ENCODE results near the gene ARL13B. TPM values are rescaled to one million over a fixed set of nuclear protein-coding genes. Genes with fewer than 3 reads are reported as not detected.

The ARL13B gene
- total and polyA plus RNA-seq, 2 of the 4 experiments (the other 2 are of a cell fraction): 2.7 to 3.0 TPM

- peaks cover 7% of the 10 kb centered on the region for H3K36me3 ChIP-seq (ENCODE audit: control insufficient read depth, insufficient read depth, low read length)
- no peak overlapping the region for H2AFZ ChIP-seq (replicated peaks; ENCODE audit: low read length, poor library complexity)
- H3K4me1 ChIP-seq (ENCODE audit: control insufficient read depth, insufficient read depth, low read length): no peaks in the 10 kb centered on the region
- ChIA-PET CTCF (interaction anchor here (2.4 kb wide), 1 partner anchor 12 kb away, joined by 9 read pairs; no protein-coding TSS in a partner anchor), POLR2A (ENCODE audit: unreplicated experiment) (no interaction called here)
- no peak overlapping the region for H2BK120ac ChIP-seq (ENCODE audit: low read depth, low read length)
- no peak overlapping the region for H3K4me3 ChIP-seq (ENCODE audit: insufficient read depth, low read depth, low read length)
- no peak overlapping the region for H2BK5ac ChIP-seq (ENCODE audit: low read depth, low read length, poor library complexity, severe bottlenecking)
- no peak overlapping the region for H2BK15ac ChIP-seq (ENCODE audit: low read depth, low read length)
- H3K9me3 ChIP-seq (ENCODE audit: control insufficient read depth, insufficient read depth, low read length): no peaks in the 10 kb centered on the region
- dilution Hi-C loops (cut with HindIII; ENCODE audit: low sequenced_read_pairs, unreplicated experiment): no loop called here
- no peak overlapping the region for H3K4me2 ChIP-seq (ENCODE audit: low read depth, low read length)
- no peak overlapping the region for H2BK20ac ChIP-seq (ENCODE audit: low read depth, low read length)
- TF ChIP-seq BHLHE40 (IDR thresholded peaks at IDR 0.05; ENCODE audit: low read depth, low read length) (no peak), CHD1 (IDR thresholded peaks at IDR 0.05; ENCODE audit: low read depth, low read length) (no peak), RFX5 (IDR thresholded peaks at IDR 0.05; ENCODE audit: low read depth, low read length) (no peak), SMC3 (IDR thresholded peaks at IDR 0.05; ENCODE audit: low read depth, low read length) (no peak), NFE2L2 (IDR thresholded peaks at IDR 0.05; ENCODE audit: low read depth, low read length) (no peak), MAZ (IDR thresholded peaks at IDR 0.05; ENCODE audit: borderline replicate concordance, low read depth, low read length) (no peak), CEBPB (IDR thresholded peaks at IDR 0.05; ENCODE audit: low read depth, low read length) (no peak), FOS (IDR thresholded peaks at IDR 0.05; ENCODE audit: low read depth, low read length) (no peak), MAFK (IDR thresholded peaks at IDR 0.05; ENCODE audit: low read depth, low read length) (no peak), RAD21 (IDR thresholded peaks at IDR 0.05; ENCODE audit: low read length) (no peak), CTCF (conservative IDR thresholded peaks at IDR 0.05; ENCODE audit: low read depth, low read length) (no peak), POLR2A (IDR thresholded peaks at IDR 0.05; ENCODE audit: low read depth, low read length) (no peak), MXI1 (IDR thresholded peaks at IDR 0.05; ENCODE audit: borderline replicate concordance, low read depth, low read length) (no peak), RCOR1 (IDR thresholded peaks at IDR 0.05; ENCODE audit: insufficient replicate concordance, low read length) (no peak), ELK1 (IDR thresholded peaks at IDR 0.05; ENCODE audit: borderline replicate concordance, low read depth, low read length) (no peak), USF2 (IDR thresholded peaks at IDR 0.05; ENCODE audit: low read depth, low read length) (no peak)
- no peak overlapping the region for H3K4ac ChIP-seq (ENCODE audit: low read depth, low read length)
- no peaks in the 10 kb centered on the region for H3K9me1 ChIP-seq (ENCODE audit: insufficient read depth, low read length)
- BruUV-seq (replicated peaks): no TSS peak
- no peak overlapping the region for H3K56ac ChIP-seq (ENCODE audit: extremely low read depth, insufficient read depth, low read length)
- no peaks in the 10 kb centered on the region for H4K20me1 ChIP-seq (ENCODE audit: insufficient read depth, low read length)
- no peak overlapping the region for H3K27ac ChIP-seq (ENCODE audit: insufficient read depth, low read length)
- H4K8ac ChIP-seq (ENCODE audit: low read depth in 2 of 2, low read length in 2 of 2): no peak overlapping the region
- no peak overlapping the region for H3K9ac ChIP-seq (ENCODE audit: low read depth, low read length)
- H4K5ac ChIP-seq (ENCODE audit: low read depth, low read length): no peak overlapping the region
- no peak overlapping the region for H3K14ac ChIP-seq (replicated peaks; ENCODE audit: low read depth, low read length)
- no peak overlapping the region for H2AK5ac ChIP-seq (ENCODE audit: low read depth, low read length)
- intact Hi-C loops (cut with micrococcal nuclease): no loop called here
- H3K23ac ChIP-seq (ENCODE audit: low read depth, low read length): no peak overlapping the region
- H3K18ac ChIP-seq (ENCODE audit: low read depth, low read length): no peak overlapping the region
- in situ Hi-C loops (cut with MboI; ENCODE audit: low sequenced_read_pairs): no loop called here
- DNase-seq: no peak
- peaks cover 0 to 3% of the 10 kb centered on the region in 2 experiments; a peak in 1 of 4 replicates for H3K79me1 ChIP-seq (ENCODE audit: low read depth in 1 of 2, low read length in 2 of 2)
- H4K91ac ChIP-seq (ENCODE audit: insufficient read depth, low read depth, low read length): no peak overlapping the region
- H2AK9ac ChIP-seq (replicated peaks; ENCODE audit: low read depth, low read length, poor library complexity): no peak overlapping the region
- no peak for ATAC-seq (ENCODE audit: low read depth)
- no CpG with 5 or more reads among the region's 5 CpGs for WGBS, 2 experiments (ENCODE audit: extremely low coverage in 2 of 2, insufficient read length in 1 of 2)
- no peaks in the 10 kb centered on the region for H3K27me3 ChIP-seq (ENCODE audit: control insufficient read depth, insufficient read depth, low read length)
These were observed 101.9 kb downstream of the ARL13B start for GRCh38 chr3:94081884-94082283.

Data from IMR-90 (cell line).